K562 (cell line): ENCODE measurements around the gene FPR1. TPM values are rescaled to one million over a fixed set of nuclear protein-coding genes. Genes with fewer than 3 reads are reported as not detected.

ENCODE experiments used
- CEBPZ ChIP-seq: fragments of 150-350 bp; IDR thresholded peaks from 2 replicates; pipeline ENCODE4 v1.6.1; 2014; ENCODE audit warnings: low read depth, mild to moderate bottlenecking, low read length, borderline replicate concordance
- MAX ChIP-seq: sonication (generic); formaldehyde crosslinking; IDR thresholded peaks from 2 replicates; pipeline ENCODE4 v1.9.0; 2022; ENCODE audit warnings: mild to moderate bottlenecking, missing genetic modification reagents
- MNT ChIP-seq, 2 experiments: fragments of 450-650 bp; conservative IDR thresholded peaks; 2 replicates each; pipeline ENCODE4 v1.6.1; 2017; ENCODE audit warnings: mild to moderate bottlenecking in 2 of 2, moderate library complexity in 2 of 2
- NELFE ChIP-seq: IDR thresholded peaks from 2 replicates; pipeline ENCODE4 v1.6.1; 2011; ENCODE audit warnings: mild to moderate bottlenecking; ENCODE audit not compliant: insufficient read depth, insufficient read length
- PREB ChIP-seq: sonication (generic); formaldehyde crosslinking; IDR thresholded peaks from 2 replicates; pipeline ENCODE4 v1.8.1; 2023; ENCODE audit warnings: mild to moderate bottlenecking, missing genetic modification reagents
- SMARCB1 ChIP-seq: IDR thresholded peaks from 2 replicates; pipeline ENCODE4 v1.6.1; 2011; ENCODE audit warnings: improper control_type of control experiment, low read depth; ENCODE audit not compliant: insufficient read length
- TCF7L2 ChIP-seq: fragments of 150-350 bp; IDR thresholded peaks from 2 replicates; pipeline ENCODE4 v1.6.1; 2016; ENCODE audit warnings: low read depth, mild to moderate bottlenecking, low read length, moderate library complexity
- ZBTB12 ChIP-seq: fragments of 250-450 bp; sonication (Bioruptor Pico); IDR thresholded peaks from 2 replicates; pipeline ENCODE4 v1.4.0; 2020
- ZFP30 ChIP-seq: fragments of 250-450 bp; sonication (Bioruptor Pico); IDR thresholded peaks from 2 replicates; pipeline ENCODE4 v1.8.0; 2022; ENCODE audit warnings: moderate library complexity, mild to moderate bottlenecking, inconsistent platforms, borderline replicate concordance
- ZFP36 ChIP-seq: fragments of 150-350 bp; IDR thresholded peaks from 2 replicates; pipeline ENCODE4 v1.6.1; 2018; ENCODE audit warnings: low read length, low read depth; ENCODE audit not compliant: partially characterized antibody
- ZNF639 ChIP-seq, 2 experiments: fragments of 200-800 bp in 1 of 2; sonication (Bioruptor generic) in 1 of 2; sonication (generic) in 1 of 2; formaldehyde crosslinking in 1 of 2; IDR thresholded peaks in 1 of 2; conservative IDR thresholded peaks in 1 of 2; 2 replicates each; pipeline versions ENCODE4 v1.5.0 to v1.6.1; 2016 to 2020; ENCODE audit warnings: missing compliant biosample characterization in 1 of 2, missing genetic modification characterization in 1 of 2, missing genetic modification reagents in 1 of 2
- polyA plus RNA-seq, 8 experiments: library from polyadenylated mRNA; depleted of rRNA in 4 of 8; stranded (reverse) in 5 of 8; unstranded in 3 of 8; fragments of >200 nt; fragmentation: Nextera tagmentation in 2 of 8; fragmentation: Illumina TruSeq in 1 of 8; extraction: Ambion mirVana in 2 of 8; extraction: Trizol in 1 of 8; gene quantifications; 2 replicates each; pipeline versions ENCODE4 v1.2.1 to v1.2.3, GENCODE V29; 2011 to 2014; ENCODE audit warnings: inconsistent platforms in 1 of 8, missing spikeins in 1 of 8
- total RNA-seq, 7 experiments: library from RNA; depleted of rRNA in 6 of 7; stranded (reverse); fragments of >200 nt in 6 of 7; fragmentation: Illumina TruSeq in 2 of 7; extraction: Trizol in 2 of 7; gene quantifications; 2 replicates each; pipeline versions ENCODE4 v1.2.1 to v1.2.3, GENCODE V29; 2011 to 2021; ENCODE audit warnings: low replicate concordance in 1 of 7

Gene FPR1
- total and polyA plus RNA-seq, 9 of the 15 experiments (the other 6 are each of a cell fraction or from before 2014, with no cell fraction given): 0.06 to 0.25 (median 0.14) TPM; not detected in 4

- peak in 1 of 2 experiments; percentile 99; a peak in 2 of 4 replicates for TF ChIP-seq ZNF639 (CRISPR knock-in tag; conservative IDR thresholded peaks at IDR 0.05 in 1 of 2, IDR thresholded peaks at IDR 0.05 in 1 of 2)
- TF ChIP-seq TCF7L2: no peak
- TF ChIP-seq NELFE: no peak
- TF ChIP-seq SMARCB1: no peak
- no peak for TF ChIP-seq PREB (CRISPR knock-in tag)
- TF ChIP-seq MAX (CRISPR knock-in tag): no peak
- no peak for TF ChIP-seq ZFP36
- no peak for TF ChIP-seq CEBPZ
- no peak for TF ChIP-seq ZFP30 (CRISPR knock-in tag)
- TF ChIP-seq ZBTB12 (CRISPR knock-in tag): peak; percentile 87
- TF ChIP-seq MNT (conservative IDR thresholded peaks at IDR 0.05): no peak
These were observed 35.2 kb upstream of the FPR1 start (continued) for GRCh38 chr19:51786646-51787494.
